ENCODE data around the gene CRYL1. TPM values are rescaled to one million over a fixed set of nuclear protein-coding genes. Genes with fewer than 3 reads are reported as not detected.

The CRYL1 gene
- total RNA-seq, 4 donors from 2014 or later = 75.0 to 188 (median 145) TPM

DNA sequence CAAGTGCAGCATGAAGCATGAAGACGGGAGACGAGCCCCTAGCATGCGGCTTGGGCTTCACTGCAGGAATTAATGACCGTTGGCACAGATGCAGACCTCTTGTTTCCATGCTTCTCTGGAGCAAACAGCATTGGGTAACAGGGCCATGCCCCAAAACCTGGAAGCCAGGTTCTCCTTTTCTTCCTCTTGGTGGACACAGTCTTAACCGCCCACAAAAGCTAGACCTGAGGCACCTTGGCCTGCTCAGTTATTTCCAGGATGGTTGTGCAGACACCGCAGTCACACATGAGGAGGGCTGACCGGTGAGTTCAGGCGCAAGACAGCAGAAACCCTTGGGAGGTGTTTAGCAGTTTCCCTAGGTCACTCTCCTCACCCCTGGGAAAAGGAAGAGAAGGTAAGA, 159.6 kb downstream of the CRYL1 start:
- H3K4me3 ChIP-seq = no peak overlapping the region
- WGBS, 2 donors (ENCODE audit: low coverage in 1 of 2) = 81% methylated on average over 8 of the region's 8 CpGs; no CpG with 5 or more reads in 1 of the 2 donors
- in situ Hi-C loops (cut with MboI; ENCODE audit: low pct_ligation_motif_present in 1 of 4, low pct_unique_long_range_greater_than_20kb in 1 of 4, low sequenced_read_pairs in 3 of 4) (no loop called here), intact Hi-C loops (cut with DNase I; ENCODE audit: low total_unique reads) (no loop called here)
- no peak for TF ChIP-seq EP300 (IDR thresholded peaks at IDR 0.05; ENCODE audit: low read depth)
- no peak for TF ChIP-seq POLR2A (IDR thresholded peaks at IDR 0.05)
- TF ChIP-seq POLR2AphosphoS5 (IDR thresholded peaks at IDR 0.05) = no peak
- TF ChIP-seq, protein P1, sequence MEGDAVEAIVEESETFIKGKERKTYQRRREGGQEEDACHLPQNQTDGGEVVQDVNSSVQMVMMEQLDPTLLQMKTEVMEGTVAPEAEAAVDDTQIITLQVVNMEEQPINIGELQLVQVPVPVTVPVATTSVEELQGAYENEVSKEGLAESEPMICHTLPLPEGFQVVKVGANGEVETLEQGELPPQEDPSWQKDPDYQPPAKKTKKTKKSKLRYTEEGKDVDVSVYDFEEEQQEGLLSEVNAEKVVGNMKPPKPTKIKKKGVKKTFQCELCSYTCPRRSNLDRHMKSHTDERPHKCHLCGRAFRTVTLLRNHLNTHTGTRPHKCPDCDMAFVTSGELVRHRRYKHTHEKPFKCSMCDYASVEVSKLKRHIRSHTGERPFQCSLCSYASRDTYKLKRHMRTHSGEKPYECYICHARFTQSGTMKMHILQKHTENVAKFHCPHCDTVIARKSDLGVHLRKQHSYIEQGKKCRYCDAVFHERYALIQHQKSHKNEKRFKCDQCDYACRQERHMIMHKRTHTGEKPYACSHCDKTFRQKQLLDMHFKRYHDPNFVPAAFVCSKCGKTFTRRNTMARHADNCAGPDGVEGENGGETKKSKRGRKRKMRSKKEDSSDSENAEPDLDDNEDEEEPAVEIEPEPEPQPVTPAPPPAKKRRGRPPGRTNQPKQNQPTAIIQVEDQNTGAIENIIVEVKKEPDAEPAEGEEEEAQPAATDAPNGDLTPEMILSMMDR (IDR thresholded peaks at IDR 0.05) = no peak
- no peaks in the 10 kb centered on the region for H3K9me3 ChIP-seq
- peaks cover 8% of the 10 kb centered on the region for H3K27me3 ChIP-seq
- no peak overlapping the region for H3K27ac ChIP-seq
- no peaks in the 10 kb centered on the region for H3K4me1 ChIP-seq
- H3K36me3 ChIP-seq = no peaks in the 10 kb centered on the region
- DNase-seq = no peak

GRCh38 chr13:20363603-20364002, 162.1 kb downstream of the CRYL1 start:
- 52 to 73% methylated on average over 4 to 7 of the region's 7 CpGs for WGBS, 2 donors (ENCODE audit: low coverage in 1 of 2)

GRCh38 chr13:20363172-20363571, 162.5 kb downstream of the CRYL1 start:
- intact Hi-C loops (cut with DNase I; ENCODE audit: low total_unique reads) (no loop called here), in situ Hi-C loops (cut with MboI; ENCODE audit: low pct_ligation_motif_present in 1 of 4, low pct_unique_long_range_greater_than_20kb in 1 of 4, low sequenced_read_pairs in 3 of 4) (no loop called here)
- no peak for DNase-seq
- H3K27ac ChIP-seq = no peak overlapping the region
- H3K4me3 ChIP-seq = no peak overlapping the region
- TF ChIP-seq EP300 (IDR thresholded peaks at IDR 0.05; ENCODE audit: low read depth) = no peak
- no peak for TF ChIP-seq POLR2A (IDR thresholded peaks at IDR 0.05)
- TF ChIP-seq, protein P1 (IDR thresholded peaks at IDR 0.05) = no peak
- 76% methylated on average over 8 of the region's 8 CpGs; no CpG with 5 or more reads in 1 of the 2 donors for WGBS, 2 donors (ENCODE audit: low coverage in 1 of 2)
- H3K4me1 ChIP-seq = no peaks in the 10 kb centered on the region
- H3K9me3 ChIP-seq = no peaks in the 10 kb centered on the region
- no peaks in the 10 kb centered on the region for H3K27me3 ChIP-seq
- H3K36me3 ChIP-seq = no peaks in the 10 kb centered on the region

More at GRCh38 chr13:20363603-20364002, 162.1 kb downstream of the CRYL1 start:
- Histone ChIP-seq H3K27ac (no peak overlapping the region), H3K9me3 (no peaks in the 10 kb centered on the region), H3K27me3 (no peaks in the 10 kb centered on the region), H3K36me3 (no peaks in the 10 kb centered on the region), H3K4me1 (no peaks in the 10 kb centered on the region), H3K4me3 (no peak overlapping the region)
- no peak for DNase-seq
- intact Hi-C loops (cut with DNase I; ENCODE audit: low total_unique reads) = no loop called here
- in situ Hi-C loops (cut with MboI; ENCODE audit: low pct_ligation_motif_present in 1 of 4, low pct_unique_long_range_greater_than_20kb in 1 of 4, low sequenced_read_pairs in 3 of 4) = no loop called here
- TF ChIP-seq, protein P1 (IDR thresholded peaks at IDR 0.05) = no peak
- no peak for TF ChIP-seq EP300 (IDR thresholded peaks at IDR 0.05; ENCODE audit: low read depth)
- no peak for TF ChIP-seq POLR2A (IDR thresholded peaks at IDR 0.05)
- TF ChIP-seq POLR2AphosphoS5 (IDR thresholded peaks at IDR 0.05) = no peak

GRCh38 chr13:20362484-20363041, 163.1 kb downstream of the CRYL1 start:
- H3K9me3 ChIP-seq = no peaks in the 10 kb centered on the region
- in situ Hi-C loops (cut with MboI; ENCODE audit: low pct_ligation_motif_present in 1 of 4, low pct_unique_long_range_greater_than_20kb in 1 of 4, low sequenced_read_pairs in 3 of 4) = no loop called here
- H3K4me1 ChIP-seq = no peaks in the 10 kb centered on the region
- DNase-seq = no peak
- no peaks in the 10 kb centered on the region for H3K36me3 ChIP-seq
- no peaks in the 10 kb centered on the region for H3K27me3 ChIP-seq
- TF ChIP-seq POLR2AphosphoS5 (IDR thresholded peaks at IDR 0.05) = no peak
- 49 to 100% methylated on average over 1 to 17 of the region's 17 CpGs for WGBS, 2 donors (ENCODE audit: low coverage in 1 of 2)
- no peak overlapping the region for H3K27ac ChIP-seq
- H3K4me3 ChIP-seq = no peak overlapping the region
- intact Hi-C loops (cut with DNase I; ENCODE audit: low total_unique reads) = no loop called here

Measured in transverse colon (tissue), 4 donors.